ENCODE results near the gene SPNS2. TPM values are rescaled to one million over a fixed set of nuclear protein-coding genes. Genes with fewer than 3 reads are reported as not detected.

The SPNS2 gene
- total RNA-seq, 1 experiment from 2014 or later, result 0.33 TPM

DNA sequence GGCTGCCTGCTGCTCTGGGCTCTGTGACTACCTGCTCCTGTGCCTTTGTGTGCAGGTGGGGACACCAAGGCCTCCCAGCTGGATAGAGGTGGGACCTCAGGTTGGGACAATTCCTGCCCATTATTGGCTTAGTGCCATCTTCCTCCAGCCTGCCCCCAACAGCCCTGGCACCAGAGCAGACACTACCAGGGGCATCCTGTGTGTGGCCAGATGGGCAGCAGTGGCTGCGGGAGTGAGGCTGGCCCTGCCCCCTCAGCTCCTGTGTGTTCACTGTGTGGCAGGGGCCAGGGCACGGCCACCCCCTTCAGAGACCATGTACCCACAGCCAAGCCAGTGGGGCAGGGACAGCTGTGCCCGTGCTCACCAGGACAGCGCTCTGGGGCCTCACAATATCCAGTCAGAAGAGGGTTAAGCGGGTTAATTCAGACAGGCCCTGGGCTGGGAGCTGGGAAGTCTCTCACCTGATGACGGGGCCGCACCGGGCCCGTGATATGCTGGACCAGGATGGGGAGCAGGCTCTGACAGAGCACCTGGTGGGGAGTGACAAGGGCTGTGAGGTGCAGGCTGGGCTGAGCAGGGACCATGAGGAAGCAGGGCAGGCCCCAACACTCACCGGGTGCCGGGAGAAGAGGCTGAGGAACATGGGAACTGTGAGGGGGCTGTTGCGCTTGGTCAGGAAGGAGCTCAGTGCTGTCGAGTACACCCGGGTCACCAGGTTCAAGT, 43.5 kb downstream of the SPNS2 start:
- no peaks in the 10 kb centered on the region for H3K27me3 ChIP-seq (ENCODE audit: insufficient read depth, low read length)
- H4K20me1 ChIP-seq (ENCODE audit: control insufficient read depth, insufficient read depth, insufficient read length), result peaks cover 4% of the 10 kb centered on the region
- no peak overlapping the region for H2AFZ ChIP-seq (ENCODE audit: low read length)
- no CpG with 5 or more reads among the region's 14 CpGs for WGBS (ENCODE audit: extremely low coverage, insufficient read length, low lambda C conversion rate)
- DNase-seq, result no peak
- no peaks in the 10 kb centered on the region for H3K4me1 ChIP-seq (ENCODE audit: insufficient read depth, low read length)
- no peak overlapping the region for H3K18ac ChIP-seq (ENCODE audit: insufficient read length, low read depth, low read length)
- H3K4me3 Mint-ChIP-seq, result no peak overlapping the region
- no peak overlapping the region for H3K9ac ChIP-seq (ENCODE audit: extremely low read depth, insufficient read length, low read length)
- no peak overlapping the region for H4K5ac ChIP-seq (ENCODE audit: insufficient read length, low read depth, low read length)
- peaks cover under 1% of the 10 kb centered on the region in 2 experiments for H3K4me1 Mint-ChIP-seq
- H2BK5ac ChIP-seq (ENCODE audit: insufficient read length, low read length), result no peak overlapping the region
- H3K14ac ChIP-seq (ENCODE audit: insufficient read depth, low read length), result no peak overlapping the region
- no peak overlapping the region for H2BK120ac ChIP-seq (ENCODE audit: low read depth, low read length, poor library complexity, severe bottlenecking)
- no peak overlapping the region for H2BK20ac ChIP-seq (ENCODE audit: low read depth, low read length, poor library complexity, severe bottlenecking)
- H3K27ac Mint-ChIP-seq, result no peak overlapping the region; a peak in 1 of 7 replicates
- H3K36me3 Mint-ChIP-seq (ENCODE audit: insufficient read depth in 1 of 3, low read depth in 3 of 3), result peaks cover 28 to 84% (median 59%) of the 10 kb centered on the region in 3 experiments
- H3K4ac ChIP-seq (ENCODE audit: low read depth, low read length), result no peak overlapping the region
- no peaks in the 10 kb centered on the region for H3K23me2 ChIP-seq (ENCODE audit: insufficient read length, low read depth, low read length, poor library complexity, severe bottlenecking)
- H3K9me3 ChIP-seq (ENCODE audit: control insufficient read depth, low read depth, low read length), result no peaks in the 10 kb centered on the region
- no peak overlapping the region for H3K23ac ChIP-seq (ENCODE audit: insufficient read length, low read depth, low read length)
- no peak overlapping the region for H2AK5ac ChIP-seq (ENCODE audit: insufficient read length, low read length)
- H3K27me3 Mint-ChIP-seq (ENCODE audit: low read depth), result no peaks in the 10 kb centered on the region; the same call in 1 of the 2 replicates
- H2BK15ac ChIP-seq (ENCODE audit: low read depth, low read length), result no peak overlapping the region
- H3K79me1 ChIP-seq (ENCODE audit: insufficient read depth, low read depth, low read length, poor library complexity, severe bottlenecking), result no peaks in the 10 kb centered on the region
- no peaks in the 10 kb centered on the region for H3K9me3 Mint-ChIP-seq
- no peak overlapping the region for H3T11ph ChIP-seq (ENCODE audit: low read length)
- H4K91ac ChIP-seq (ENCODE audit: insufficient read length, low read depth, low read length), result no peak overlapping the region
- TF ChIP-seq, protein P1, sequence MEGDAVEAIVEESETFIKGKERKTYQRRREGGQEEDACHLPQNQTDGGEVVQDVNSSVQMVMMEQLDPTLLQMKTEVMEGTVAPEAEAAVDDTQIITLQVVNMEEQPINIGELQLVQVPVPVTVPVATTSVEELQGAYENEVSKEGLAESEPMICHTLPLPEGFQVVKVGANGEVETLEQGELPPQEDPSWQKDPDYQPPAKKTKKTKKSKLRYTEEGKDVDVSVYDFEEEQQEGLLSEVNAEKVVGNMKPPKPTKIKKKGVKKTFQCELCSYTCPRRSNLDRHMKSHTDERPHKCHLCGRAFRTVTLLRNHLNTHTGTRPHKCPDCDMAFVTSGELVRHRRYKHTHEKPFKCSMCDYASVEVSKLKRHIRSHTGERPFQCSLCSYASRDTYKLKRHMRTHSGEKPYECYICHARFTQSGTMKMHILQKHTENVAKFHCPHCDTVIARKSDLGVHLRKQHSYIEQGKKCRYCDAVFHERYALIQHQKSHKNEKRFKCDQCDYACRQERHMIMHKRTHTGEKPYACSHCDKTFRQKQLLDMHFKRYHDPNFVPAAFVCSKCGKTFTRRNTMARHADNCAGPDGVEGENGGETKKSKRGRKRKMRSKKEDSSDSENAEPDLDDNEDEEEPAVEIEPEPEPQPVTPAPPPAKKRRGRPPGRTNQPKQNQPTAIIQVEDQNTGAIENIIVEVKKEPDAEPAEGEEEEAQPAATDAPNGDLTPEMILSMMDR (conservative IDR thresholded peaks at IDR 0.05), result no peak
- no peak overlapping the region for H4K8ac ChIP-seq (replicated peaks; ENCODE audit: insufficient read length, low read depth, low read length)
- H3K4me2 ChIP-seq (ENCODE audit: insufficient read depth, insufficient read length, low read length), result no peak overlapping the region
- H3K56ac ChIP-seq (ENCODE audit: insufficient read length, low read depth, low read length), result no peak overlapping the region
- no peak overlapping the region for H2BK12ac ChIP-seq (ENCODE audit: insufficient read length, low read depth, low read length)
- no peaks in the 10 kb centered on the region for H3K79me2 ChIP-seq (ENCODE audit: insufficient read depth, low read length)
- no peak overlapping the region for H3K27ac ChIP-seq (ENCODE audit: insufficient read length, low read depth, low read length)
